ENCODE results near the gene FERMT2.
"Not testable (repeated sequence)": the region's sequence is repeated elsewhere in the genome, so short reads cannot be mapped to it uniquely, and the experiment has no call there.

The FERMT2 gene

DNA sequence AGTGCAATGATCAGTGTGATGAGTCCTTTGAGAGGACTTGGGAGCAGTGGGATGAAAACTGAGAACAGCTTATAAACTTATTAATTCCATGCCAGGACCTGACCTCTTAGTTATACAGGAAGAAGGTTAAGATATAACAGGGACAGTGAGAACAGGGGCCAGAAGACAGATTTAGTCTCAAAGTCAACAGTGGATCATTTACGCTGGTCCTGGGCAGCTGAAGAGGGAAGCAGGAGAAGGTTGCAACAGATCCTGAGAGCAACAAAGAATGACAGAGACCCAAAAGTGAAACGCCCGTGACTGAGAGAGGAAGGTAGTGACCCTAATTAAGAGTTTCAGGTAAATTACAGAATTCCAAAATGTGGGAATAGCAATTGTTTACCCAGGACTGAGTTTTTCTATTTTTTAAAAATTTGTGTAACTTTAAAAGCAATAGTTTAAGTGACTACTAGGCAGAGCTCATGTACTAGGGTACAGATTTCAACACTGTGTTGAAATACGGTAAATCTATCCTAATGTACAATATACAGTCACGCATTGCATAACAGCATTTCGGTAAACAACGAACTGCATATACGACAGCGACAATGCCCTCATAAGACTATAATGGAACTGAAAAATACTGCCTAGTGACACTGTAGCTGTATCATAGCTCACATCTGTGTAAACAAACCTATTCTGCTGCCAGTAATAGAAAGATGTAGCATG, 81.8 kb downstream of the FERMT2 start:
- DNase-seq (ENCODE audit: low read depth, low spot score) = no peak

DNA sequence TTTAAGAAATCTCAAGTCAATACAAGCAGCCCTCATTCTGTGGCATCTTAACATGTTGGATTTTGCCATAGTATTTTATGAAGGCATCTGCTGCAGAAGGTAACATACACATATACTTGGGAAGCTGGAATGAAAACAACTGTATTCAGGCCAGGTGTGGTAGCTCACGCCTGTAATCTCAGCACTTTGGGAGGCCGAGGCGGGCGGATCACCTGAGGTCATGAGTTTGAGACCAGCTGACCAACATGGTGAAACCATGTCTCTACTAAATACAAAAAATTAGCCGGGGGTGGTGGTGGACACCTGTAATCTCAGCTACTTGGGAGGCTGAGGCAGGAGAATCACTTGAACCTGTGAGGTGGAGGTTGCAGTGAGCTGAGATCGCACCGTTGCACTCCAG, 86.0 kb downstream of the FERMT2 start:
- not testable (repeated sequence) for DNase-seq (ENCODE audit: low read depth, low spot score)

DNA sequence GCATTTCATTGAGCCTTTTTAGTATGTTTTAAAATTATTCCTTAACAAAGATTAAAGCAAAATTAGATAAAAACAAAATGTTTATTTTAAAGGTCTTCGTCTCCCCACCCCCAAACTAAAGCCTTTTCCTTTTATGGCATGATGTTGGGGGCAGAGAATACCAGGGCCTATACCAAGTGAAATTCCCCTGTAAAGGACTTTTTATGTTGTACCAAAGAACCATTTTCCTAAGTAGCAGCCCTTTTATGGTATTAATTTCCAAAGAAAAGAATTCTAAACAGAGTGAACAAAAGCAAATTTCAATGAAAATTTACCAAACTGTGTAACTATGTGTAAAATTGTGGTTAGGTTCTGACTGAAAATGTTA, 87.5 kb downstream of the FERMT2 start:
- DNase-seq (ENCODE audit: low read depth, low spot score) = no peak

DNA sequence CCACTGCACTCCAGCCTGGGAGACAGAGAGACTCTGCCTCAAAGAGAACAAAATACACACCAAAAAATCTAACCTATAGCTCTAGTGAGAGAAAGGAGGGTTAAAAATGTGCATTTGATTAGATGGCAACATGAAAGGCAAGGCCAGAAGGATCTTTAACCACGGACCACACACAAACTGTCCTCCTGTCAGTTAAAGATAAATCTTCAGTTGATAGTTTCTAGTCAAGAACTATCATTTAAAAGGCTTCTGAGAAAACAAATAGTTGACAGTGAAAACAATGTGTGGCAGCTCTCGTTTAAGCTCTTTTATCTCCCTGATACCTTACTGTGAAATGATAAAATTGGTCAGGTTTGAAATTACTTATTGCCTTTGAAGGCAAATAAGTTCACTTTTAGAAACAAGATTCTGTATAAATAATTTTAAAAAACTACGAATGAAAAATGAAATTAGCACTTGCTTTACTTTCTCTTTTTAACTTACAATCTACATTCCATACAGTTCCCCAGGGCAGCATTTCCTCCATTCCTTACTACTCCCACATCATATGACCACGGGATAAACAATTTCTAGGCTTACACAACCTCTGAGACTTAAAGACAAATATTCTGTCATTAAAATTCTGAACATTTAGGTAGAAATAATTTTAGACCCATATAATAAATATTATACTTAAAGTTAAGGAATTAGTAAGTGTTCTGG, 88.1 kb downstream of the FERMT2 start:
- no peak for DNase-seq (ENCODE audit: low read depth, low spot score)

DNA sequence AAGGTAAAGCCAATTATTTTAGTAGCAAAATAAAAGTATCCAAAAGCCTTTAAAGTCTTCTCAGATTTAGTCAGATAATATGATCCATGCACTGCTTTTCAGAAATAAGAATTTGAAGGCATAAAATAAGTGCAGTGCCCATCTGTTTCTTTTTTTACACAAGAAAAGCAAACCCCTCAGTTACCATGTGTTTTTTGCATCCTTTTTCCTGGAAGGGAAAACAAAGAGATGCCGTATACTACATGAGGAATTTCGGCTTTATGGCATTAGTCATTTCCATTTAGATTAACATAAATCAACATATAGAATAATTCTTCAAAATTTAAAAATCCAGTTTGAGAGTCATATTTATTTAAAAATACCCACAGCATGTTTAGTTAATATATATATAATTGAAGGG, 89.4 kb downstream of the FERMT2 start:
- DNase-seq (ENCODE audit: low read depth, low spot score) = no peak

DNA sequence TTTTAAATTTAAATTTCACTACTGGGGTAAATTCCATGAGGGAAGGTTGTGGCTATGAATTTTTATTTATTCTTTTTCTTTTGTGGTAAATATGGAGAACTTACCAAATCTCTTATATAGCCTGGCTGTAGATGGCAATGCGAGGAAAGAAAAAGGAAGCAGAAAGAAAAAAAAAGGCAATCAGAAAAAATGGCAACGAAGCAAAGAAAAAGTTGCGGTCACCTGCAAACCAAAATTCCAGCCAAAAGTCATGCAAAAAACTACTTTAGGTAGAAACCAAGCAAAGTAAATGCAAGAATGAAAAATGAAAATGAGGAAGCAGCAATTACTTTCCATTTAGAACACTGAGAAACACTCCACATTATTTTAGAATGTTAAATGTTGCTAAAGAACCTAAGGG, 89.9 kb downstream of the FERMT2 start:
- DNase-seq (ENCODE audit: low read depth, low spot score) = no peak

DNA sequence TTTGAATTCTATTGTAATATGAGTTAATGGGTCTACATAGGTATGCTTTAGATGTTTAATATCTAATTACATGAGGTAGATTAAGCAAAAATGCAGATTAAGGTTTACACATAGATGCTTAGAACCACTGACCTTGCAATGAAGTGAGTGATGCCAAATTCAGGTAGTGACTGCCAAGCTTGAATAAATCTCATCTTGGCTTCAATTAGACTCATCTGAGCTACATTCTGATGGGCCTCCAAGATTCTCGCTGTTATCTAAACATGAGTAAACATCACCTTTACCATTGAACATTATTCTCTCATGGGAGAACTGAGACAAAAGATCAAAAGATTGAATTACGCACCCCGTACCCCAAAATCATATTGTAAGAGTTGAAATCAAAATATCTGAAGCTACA, 90.6 kb downstream of the FERMT2 start:
- no peak for DNase-seq (ENCODE audit: low read depth, low spot score)

DNA sequence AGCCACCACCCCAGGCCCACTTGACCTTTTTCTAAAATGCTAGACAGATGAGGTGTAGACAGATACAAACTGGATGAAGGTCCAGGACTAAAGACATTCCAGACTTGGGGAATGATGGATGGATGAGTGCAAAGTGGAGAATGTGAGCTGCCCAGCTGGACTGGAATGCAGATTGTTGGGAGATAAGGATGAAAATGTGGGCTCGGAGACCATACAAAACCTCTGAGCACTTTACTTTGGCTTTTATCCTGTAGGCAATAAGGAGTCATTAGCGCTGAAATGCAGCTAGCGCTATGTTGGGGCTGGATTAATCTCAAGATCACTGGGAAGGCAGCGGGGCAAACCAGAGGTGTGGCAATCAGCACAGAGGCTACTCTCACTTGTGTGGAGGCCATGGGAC, 94.7 kb downstream of the FERMT2 start:
- no peak for DNase-seq (ENCODE audit: low read depth, low spot score)

DNA sequence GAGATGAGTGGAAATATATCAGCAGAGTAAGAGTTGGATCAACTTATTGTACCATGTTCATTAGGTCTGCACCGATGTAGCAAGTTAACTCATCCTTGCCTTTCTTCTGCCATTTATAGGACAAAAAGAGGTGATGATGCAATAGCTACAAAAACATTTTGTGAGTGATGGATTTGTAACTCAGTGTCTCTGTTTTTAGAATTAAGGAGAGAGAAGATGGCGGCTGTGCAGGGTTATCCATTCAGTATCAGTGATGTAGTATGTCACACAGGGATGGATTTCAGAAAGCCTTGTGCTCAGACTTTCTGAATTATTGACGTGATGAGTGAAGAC, 97.4 kb downstream of the FERMT2 start:
- no peak for DNase-seq (ENCODE audit: low read depth, low spot score)

DNA sequence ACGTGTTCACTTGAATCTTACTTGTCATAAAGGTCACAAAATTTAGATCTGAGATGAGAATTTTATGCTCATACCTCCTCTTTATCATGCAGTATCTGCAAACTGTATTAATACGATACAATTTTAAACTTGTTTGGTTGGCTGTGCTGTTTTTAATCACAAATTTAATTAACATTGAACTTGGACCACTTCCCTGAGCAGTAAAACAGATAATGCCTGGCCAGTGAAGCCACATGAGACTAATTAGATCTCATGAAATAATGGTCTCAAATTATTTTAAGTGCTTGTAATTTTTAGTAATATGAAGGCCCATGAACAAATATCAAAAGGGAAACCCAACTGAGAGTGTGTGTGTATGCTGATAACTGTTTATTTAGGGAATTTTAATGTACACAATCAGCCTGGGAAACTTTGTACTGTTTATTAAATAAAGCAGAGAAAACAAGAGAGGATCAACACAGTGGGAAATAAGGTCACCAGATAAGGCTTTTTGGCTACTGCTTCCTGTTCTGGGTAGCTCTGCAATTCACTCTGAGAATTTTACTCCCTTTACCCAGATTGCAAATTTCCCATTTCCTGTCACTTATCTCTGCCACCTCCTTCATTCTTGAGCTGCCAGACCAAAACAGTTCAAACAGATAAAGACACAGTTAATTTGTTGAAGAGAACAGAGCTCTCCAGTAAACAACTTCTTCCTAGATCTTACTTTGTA, 97.9 kb downstream of the FERMT2 start:
- no peak for DNase-seq (ENCODE audit: low read depth, low spot score)

DNA sequence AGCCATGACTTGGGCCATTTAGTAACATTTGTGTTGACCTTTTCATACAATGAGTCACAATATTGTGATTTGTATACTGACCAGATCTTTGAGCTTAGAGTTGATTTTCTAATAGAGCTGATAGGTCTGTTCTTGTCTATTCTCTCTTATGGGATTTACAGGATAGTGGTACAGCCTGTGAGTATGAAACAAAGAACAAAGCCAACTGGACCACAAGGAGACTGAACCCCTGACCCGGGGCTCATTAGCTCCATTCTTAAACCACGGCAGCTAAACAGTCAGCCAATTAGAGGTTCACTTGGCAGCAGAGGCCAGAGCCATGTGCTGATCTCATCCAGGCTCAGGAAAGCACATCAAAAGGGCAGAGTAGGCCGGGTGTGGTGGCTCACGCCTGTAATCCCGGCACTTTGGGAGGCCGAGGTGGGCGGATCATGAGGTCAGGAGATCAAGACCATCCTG, 100.4 kb downstream of the FERMT2 start:
- DNase-seq (ENCODE audit: low read depth, low spot score) = no peak

DNA sequence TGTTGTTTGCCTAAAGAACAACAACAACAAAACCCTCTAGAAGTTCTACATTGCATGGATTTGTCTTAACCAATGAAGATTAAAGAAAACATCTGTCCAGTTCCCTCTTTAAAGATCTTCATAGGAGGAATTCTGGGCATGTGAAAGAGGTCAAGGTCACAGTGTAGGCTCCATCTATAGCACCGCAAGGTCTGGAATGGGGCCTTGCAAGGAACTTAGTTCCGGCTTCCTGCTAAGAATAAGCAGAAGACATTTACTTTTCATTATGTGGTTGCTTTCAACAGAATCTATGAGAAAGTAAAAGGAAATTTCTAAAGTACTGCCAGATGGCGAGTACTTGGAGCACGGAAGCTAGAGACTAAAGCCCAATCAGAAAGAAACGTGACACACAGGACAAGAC, 102.2 kb downstream of the FERMT2 start:
- no peak for DNase-seq (ENCODE audit: low read depth, low spot score)

DNA sequence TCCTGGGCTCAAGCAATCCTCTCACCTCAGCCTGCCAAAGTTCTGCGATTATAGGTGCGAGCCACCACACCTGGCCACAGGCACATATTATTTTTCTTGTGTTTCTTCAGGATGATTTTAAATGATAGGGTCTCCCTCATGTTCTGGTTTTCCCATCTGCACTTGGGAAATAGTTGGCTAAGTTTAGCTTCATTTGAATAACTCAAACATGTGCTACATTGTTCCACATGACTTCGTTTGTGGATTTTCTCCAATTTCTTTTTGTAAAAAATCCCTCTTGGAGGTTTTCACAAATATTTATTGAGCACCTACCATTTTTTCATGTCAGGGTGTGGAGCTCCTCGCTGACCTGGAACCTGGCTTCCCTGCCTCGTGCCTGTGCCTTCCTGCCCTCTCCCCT, 104.3 kb downstream of the FERMT2 start:
- no peak for DNase-seq (ENCODE audit: low read depth, low spot score)

DNA sequence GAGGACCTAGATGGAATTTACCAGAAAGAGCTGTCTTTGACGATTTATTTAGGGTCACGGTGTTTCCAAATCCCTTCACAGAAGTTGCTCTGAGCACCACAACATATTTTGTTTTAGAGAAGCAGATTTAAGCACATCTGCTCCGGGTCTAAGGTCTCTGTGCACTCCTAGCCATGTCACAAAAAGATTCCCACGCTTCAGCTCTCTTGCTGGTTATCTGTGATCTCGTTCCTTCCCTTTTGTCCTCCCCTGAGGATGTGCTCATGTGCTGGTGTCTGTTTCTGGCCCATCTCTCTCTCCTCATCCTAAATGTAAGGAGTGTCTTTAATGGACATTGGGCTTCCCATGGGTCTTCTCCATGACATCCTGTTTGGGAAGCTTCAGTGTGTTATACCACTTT, 105.8 kb downstream of the FERMT2 start:
- DNase-seq (ENCODE audit: low read depth, low spot score) = no peak

DNA sequence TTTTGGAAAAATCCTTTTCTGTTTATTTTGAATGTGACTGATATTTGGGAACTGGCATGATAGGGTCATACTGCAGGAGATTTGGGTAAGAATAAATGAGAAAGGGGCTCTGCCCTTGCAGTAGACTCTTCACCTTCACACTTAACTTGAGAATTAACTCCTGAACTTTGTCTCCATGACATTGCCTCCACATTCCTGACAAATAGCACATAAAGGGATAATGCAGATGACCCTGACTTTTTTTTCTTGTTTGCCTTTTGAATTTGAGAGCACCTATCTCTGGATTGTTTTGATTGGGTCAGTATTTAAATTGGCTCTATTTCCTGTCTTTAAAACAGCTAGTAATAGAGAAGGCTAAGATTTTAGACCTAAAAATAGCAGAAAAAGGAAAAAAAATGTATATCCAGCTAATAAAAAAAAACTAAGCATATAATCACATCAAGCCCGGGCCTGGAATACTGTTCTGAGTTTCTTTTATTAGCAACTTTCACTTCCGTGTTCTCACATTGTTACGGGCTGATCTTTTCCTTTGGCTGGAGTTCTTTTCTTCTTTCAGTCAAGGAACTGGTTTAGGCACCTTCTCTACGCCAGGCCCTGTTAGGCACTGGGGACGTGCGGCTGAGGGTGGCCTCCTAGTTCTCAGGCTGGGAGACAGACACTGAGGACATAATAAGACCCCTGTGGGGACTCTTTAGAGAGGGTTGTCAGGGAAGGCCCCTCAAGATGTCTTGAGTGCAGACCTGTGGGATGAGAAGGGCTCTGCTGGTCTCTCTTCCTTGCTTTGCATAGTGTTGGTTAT, 106.4 kb downstream of the FERMT2 start:
- DNase-seq (ENCODE audit: low read depth, low spot score) = no peak

DNA sequence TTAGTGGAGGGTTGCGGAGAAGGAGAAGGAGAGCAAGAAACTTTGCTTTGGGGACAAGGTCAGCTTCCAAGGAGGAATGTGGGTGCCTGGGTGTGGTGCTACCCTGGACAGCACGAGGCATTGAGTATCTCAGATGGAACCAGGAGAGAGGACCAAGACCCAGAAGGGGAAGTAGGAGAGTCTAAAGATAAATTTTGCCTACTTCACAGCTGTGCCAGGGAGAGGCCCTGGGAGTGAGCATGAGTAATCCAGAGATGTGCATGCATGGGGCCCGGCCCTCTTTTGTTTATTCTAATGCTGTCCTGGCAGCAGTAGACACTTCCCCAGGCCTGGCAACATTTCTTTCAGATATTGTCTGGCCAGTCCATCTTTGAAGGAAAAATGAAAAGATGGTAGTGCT, 110.0 kb downstream of the FERMT2 start:
- no peak for DNase-seq (ENCODE audit: low read depth, low spot score)

DNA sequence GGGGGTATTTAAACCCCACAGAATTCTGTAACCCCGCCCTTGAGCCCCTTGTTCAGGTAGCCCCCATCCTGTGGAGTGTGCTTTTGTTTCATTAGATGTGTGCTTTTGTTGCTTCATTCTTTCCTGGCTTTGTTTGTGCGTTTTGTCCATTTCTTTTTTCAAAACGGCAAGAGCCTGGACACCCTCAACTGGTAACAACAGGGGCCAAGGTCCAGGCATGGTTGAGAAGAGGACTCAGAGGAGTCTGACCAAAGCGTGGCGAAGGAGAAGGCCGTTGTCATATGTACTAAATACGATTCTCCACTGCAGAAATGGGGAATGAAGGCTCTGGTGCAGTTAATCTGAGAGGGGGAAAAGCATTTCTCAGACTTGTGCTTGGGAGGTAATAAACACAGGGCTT, 113.4 kb downstream of the FERMT2 start:
- no peak for DNase-seq (ENCODE audit: low read depth, low spot score)

DNA sequence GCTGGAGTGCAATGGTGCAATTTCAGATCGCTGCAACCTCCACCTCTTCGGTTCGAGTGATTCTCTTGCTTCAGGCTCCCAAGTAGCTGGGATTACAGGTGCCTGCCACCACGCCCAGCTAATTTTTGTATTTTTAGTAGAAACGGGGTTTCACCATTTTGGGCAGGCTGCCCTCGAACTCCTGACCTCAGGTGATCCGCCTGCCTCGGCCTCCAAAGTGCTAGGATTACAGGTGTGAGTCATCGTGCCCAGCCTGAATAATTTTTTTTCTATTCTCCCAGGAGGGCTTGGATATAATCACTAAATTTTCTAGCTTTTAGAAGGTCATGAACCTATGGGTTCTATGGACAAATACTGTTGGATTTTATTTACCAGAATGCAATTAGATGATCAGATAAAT, 114.8 kb downstream of the FERMT2 start:
- DNase-seq (ENCODE audit: low read depth, low spot score) = no peak

DNA sequence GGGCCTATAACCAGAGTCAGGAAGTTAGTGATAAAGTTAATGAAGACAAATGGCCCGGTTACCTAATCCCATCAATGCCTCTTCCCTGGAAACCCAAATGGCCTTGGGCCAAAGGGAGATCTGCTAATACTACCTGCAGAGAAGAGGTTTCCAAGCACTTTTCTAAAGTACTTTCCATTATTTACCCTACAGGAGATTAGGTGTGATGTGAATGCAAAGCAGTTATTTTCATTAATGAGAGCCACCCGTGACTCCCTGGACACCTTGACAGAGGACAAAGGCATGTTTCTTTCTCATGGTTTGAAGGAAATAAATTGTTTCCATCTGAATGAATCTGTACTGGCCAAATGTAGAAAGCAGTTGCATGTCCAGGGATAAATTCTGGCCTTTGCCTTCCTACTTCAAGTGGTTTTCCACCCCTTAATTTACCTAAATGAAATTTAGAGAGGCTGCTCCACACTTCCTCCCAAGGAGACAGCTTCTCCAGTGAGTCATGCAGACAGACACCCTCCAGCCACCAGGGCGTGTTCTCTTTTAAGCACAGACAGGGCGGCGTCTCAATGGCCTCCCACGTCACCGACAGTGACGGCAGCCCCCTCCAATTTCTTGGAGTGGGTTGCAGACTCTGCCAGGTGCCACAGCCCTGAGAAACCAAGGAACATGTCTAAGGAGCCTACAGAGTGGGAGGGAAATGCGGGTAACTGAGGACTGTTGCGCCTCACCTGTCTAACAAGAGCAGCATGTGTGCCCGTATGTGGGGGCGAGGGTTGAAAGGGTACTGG, 115.5 kb downstream of the FERMT2 start:
- DNase-seq (ENCODE audit: low read depth, low spot score) = no peak

DNA sequence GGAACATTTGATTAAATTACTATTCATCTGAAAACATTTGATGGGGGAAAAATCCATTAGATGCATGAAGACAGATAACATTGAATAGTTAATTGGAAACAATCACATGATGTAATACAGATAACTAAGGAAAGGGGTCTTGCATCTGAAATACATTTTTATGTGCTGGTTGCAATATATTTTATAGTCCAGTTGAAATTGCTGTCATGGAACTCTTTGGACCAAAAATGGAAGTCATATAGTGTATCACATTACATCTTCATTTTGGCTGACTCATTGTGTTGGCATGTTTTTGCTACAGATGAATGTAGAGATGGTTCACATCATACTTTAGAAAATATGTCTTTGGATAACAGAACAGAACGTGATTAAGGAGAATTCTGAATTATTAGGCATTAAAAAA, 116.4 kb downstream of the FERMT2 start:
- no peak for DNase-seq (ENCODE audit: low read depth, low spot score)

DNA sequence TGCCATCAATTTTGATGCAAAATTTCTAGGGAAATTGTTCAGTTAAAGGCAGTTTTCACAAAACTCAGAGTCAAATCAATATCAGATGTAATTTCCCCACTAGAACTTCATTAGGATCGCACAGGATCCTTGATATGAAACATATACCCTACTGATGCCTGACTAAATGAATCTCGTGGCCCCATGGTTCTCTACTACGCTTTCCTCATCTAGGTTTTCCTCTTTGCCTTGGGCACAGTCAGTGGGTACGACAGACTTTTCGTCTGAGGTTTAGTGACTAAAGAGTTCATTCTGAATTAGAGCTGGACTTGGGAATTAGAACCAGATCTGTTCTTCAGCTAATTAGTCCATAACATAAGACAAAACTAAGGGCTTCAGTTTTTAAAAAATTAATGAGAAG, 117.0 kb downstream of the FERMT2 start:
- DNase-seq (ENCODE audit: low read depth, low spot score) = no peak
